Testis (tissue), 2 donors: ENCODE results near the gene PRR33.

Experiments
- POLR2A ChIP-seq: fragments of 450-650 bp; IDR thresholded peaks from one replicate; pipeline ENCODE4 v1.6.1; 2017; ENCODE audit warnings: antibody characterized with exemption, mild to moderate bottlenecking, moderate library complexity
- TF ChIP-seq, protein P1 (sequence below), 3 experiments: fragments of 450-650 bp in 2 of 3; fragments of 200-600 bp in 1 of 3; sonication (generic) in 1 of 3; IDR thresholded peaks; one replicate each; pipeline ENCODE4 v1.5.1; 2016 to 2019; ENCODE audit warnings: antibody characterized with exemption in 3 of 3, mild to moderate bottlenecking in 2 of 3, moderate library complexity in 1 of 3

DNA sequence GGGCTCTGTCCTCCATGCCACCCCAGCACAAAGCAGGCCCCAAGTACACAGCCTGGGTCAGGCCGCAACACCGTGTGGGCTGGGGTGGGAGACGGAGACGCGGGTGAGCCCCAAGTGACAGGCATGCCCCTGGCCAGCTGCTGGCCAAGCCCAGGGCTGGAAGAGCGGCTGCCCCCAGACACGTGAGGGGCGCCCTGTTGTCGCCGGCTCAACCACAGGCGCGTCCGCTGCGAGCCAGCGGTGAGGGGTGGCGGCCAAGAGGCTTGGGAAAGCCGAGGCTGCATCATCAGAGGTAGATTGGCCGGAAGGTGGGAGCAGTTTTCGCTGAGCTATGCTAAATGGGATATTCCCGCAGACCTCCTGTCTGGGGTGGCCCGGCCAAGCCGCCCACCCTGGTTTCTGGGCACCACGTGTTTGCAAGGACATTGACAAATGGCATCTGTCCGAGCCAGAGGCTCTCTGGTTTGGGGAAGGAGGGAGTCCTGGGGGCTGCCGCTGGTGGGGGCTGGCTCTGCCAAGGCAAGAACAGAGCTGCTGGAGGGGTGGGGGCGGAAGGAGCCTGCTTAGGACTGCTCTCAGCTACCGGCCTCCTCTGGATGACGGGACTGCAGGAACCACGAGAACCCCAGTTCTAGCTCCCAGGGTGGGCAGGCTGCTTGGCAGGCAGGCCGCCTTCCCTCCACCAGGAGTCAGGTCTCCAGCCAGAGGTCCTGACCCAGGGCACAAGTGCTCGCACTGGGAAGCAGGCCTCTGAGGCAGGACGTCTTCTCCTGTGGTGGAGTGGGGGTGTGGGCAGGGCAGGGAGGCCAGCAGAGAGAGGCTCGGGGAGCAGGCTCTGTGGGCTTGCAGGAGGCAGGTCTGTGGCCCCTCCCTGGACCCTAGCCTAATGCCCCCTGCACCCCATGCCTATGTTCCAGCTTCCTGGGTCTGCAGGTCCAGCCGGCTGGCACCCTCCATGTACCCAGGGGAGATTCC, 552 bp downstream of the PRR33 start:
- TF ChIP-seq, protein P1, sequence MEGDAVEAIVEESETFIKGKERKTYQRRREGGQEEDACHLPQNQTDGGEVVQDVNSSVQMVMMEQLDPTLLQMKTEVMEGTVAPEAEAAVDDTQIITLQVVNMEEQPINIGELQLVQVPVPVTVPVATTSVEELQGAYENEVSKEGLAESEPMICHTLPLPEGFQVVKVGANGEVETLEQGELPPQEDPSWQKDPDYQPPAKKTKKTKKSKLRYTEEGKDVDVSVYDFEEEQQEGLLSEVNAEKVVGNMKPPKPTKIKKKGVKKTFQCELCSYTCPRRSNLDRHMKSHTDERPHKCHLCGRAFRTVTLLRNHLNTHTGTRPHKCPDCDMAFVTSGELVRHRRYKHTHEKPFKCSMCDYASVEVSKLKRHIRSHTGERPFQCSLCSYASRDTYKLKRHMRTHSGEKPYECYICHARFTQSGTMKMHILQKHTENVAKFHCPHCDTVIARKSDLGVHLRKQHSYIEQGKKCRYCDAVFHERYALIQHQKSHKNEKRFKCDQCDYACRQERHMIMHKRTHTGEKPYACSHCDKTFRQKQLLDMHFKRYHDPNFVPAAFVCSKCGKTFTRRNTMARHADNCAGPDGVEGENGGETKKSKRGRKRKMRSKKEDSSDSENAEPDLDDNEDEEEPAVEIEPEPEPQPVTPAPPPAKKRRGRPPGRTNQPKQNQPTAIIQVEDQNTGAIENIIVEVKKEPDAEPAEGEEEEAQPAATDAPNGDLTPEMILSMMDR (IDR thresholded peaks at IDR 0.05): no peak
- TF ChIP-seq POLR2A: no peak
